ENCODE data around the gene CAP1. TPM values are rescaled to one million over a fixed set of nuclear protein-coding genes. Genes with fewer than 3 reads are reported as not detected.

CAP1 gene
- total and polyA plus RNA-seq, 9 of the 15 experiments (the other 6 are each of a cell fraction or from before 2014, with no cell fraction given): 230 to 658 (median 281) TPM

- TF ChIP-seq ZNF518B (CRISPR knock-in tag; IDR thresholded peaks at IDR 0.05): no peak
- TF ChIP-seq, protein P1, sequence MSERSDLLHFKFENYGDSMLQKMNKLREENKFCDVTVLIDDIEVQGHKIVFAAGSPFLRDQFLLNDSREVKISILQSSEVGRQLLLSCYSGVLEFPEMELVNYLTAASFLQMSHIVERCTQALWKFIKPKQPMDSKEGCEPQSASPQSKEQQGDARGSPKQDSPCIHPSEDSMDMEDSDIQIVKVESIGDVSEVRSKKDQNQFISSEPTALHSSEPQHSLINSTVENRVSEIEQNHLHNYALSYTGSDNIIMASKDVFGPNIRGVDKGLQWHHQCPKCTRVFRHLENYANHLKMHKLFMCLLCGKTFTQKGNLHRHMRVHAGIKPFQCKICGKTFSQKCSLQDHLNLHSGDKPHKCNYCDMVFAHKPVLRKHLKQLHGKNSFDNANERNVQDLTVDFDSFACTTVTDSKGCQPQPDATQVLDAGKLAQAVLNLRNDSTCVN (CRISPR knock-in tag; IDR thresholded peaks at IDR 0.05): peak; percentile 51; the same call in 1 of the 2 replicates
- no peak for TF ChIP-seq PHF20 (IDR thresholded peaks at IDR 0.05; ENCODE audit: partially characterized antibody)
- no peak for TF ChIP-seq ZNF347 (CRISPR knock-in tag; IDR thresholded peaks at IDR 0.05; ENCODE audit: low read depth)
- TF ChIP-seq HNRNPK (IDR thresholded peaks at IDR 0.05; ENCODE audit: low read depth, low read length, poor library complexity, severe bottlenecking): no peak
- TF ChIP-seq GABPB2 (CRISPR knock-in tag; conservative IDR thresholded peaks at IDR 0.05): no peak
- TF ChIP-seq CHD1 (IDR thresholded peaks at IDR 0.05; ENCODE audit: low read length): no peak
- TF ChIP-seq RBM17 (IDR thresholded peaks at IDR 0.05; ENCODE audit: borderline replicate concordance, low read depth, low read length): no peak
- peak; percentile 99 for TF ChIP-seq ETV1 (tag; conservative IDR thresholded peaks at IDR 0.05; ENCODE audit: low read depth)
- no peak for TF ChIP-seq KDM4B (IDR thresholded peaks at IDR 0.05; ENCODE audit: borderline replicate concordance in 2 of 2, low read depth in 1 of 2)
- TF ChIP-seq CHCHD3 (CRISPR knock-in tag; IDR thresholded peaks at IDR 0.05): no peak
These were observed 16.9 kb downstream of the CAP1 start (continued) for GRCh38 chr1:40057310-40058030.
